NCI-H82 treated with DMSO at 0.1 percent for 48 hours (cell line): ENCODE results near the gene RPL39L.

Experiments used
- DNase-seq: peaks from one replicate; lab custom pipeline; 2025; ENCODE audit not compliant: unreplicated experiment; lab: John Stamatoyannopoulos, UW

The RPL39L gene

GRCh38 chr3:187101184-187102072 is 37.9 kb downstream of the RPL39L start:
- DNase-seq, result no peak

- DNase-seq, result no peak
Observed at GRCh38 chr3:187098923-187099512, 40.3 kb downstream of the RPL39L start.

- DNase-seq, result no peak
Observed at GRCh38 chr3:187093320-187093719, 46.0 kb downstream of the RPL39L start.

- no peak for DNase-seq
Observed at GRCh38 chr3:187088701-187089100, 50.6 kb downstream of the RPL39L start.

GRCh38 chr3:187086831-187087230 is 52.5 kb downstream of the RPL39L start:
- DNase-seq, result no peak

- DNase-seq, result no peak
Observed at GRCh38 chr3:187085933-187086332, 53.4 kb downstream of the RPL39L start.

- no peak for DNase-seq
Observed at GRCh38 chr3:187085021-187085666, 54.2 kb downstream of the RPL39L start.

GRCh38 chr3:187084580-187084979 is 54.7 kb downstream of the RPL39L start:
- no peak for DNase-seq

GRCh38 chr3:187084126-187084525 is 55.2 kb downstream of the RPL39L start:
- no peak for DNase-seq

- DNase-seq, result no peak
Observed at GRCh38 chr3:187082758-187083375, 56.4 kb downstream of the RPL39L start.

GRCh38 chr3:187080799-187081450 is 58.4 kb downstream of the RPL39L start:
- DNase-seq, result no peak

GRCh38 chr3:187079090-187080022 is 59.9 kb downstream of the RPL39L start:
- DNase-seq, result no peak

- DNase-seq, result no peak
Observed at GRCh38 chr3:187077537-187077936, 61.8 kb downstream of the RPL39L start.

- DNase-seq, result no peak
Observed at GRCh38 chr3:187077085-187077484, 62.2 kb downstream of the RPL39L start.

- DNase-seq, result no peak
Observed at GRCh38 chr3:187076297-187076696, 63.0 kb downstream of the RPL39L start.

- no peak for DNase-seq
Observed at GRCh38 chr3:187074846-187075245, 64.5 kb downstream of the RPL39L start.

- DNase-seq, result no peak
Observed at GRCh38 chr3:187073581-187074098, 65.7 kb downstream of the RPL39L start.

- DNase-seq, result no peak
Observed at GRCh38 chr3:187072511-187072910, 66.8 kb downstream of the RPL39L start.

- DNase-seq, result no peak
Observed at GRCh38 chr3:187072102-187072501, 67.2 kb downstream of the RPL39L start.
